Kidney (tissue), 14 donors: ENCODE data around the gene CDK2AP2. TPM values are rescaled to one million over a fixed set of nuclear protein-coding genes. Genes with fewer than 3 reads are reported as not detected.

Source experiments
- DNase-seq, 5 donors: peaks; one replicate each; pipeline ENCODE4 v3.0.0-alpha.2; 2013 to 2020
- FAIRE-seq: peaks from 2 replicates; lab custom pipeline; 2012; peaks lifted over from hg19 to GRCh38; lab: Jason Lieb, UNC
- H3K27ac ChIP-seq, 2 donors: one replicate each; pipeline ENCODE4 v1.7.0; 2013; ENCODE audit warnings: low read depth in 2 of 2, low read length in 2 of 2, inconsistent platforms in 1 of 2
- H3K27me3 ChIP-seq: one replicate; pipeline ENCODE4 v1.7.1; 2013; ENCODE audit warnings: low read length, inconsistent platforms; ENCODE audit not compliant: control insufficient read depth, insufficient read depth
- H3K36me3 ChIP-seq, 3 donors: one replicate each; pipeline versions ENCODE4 v1.7.0 to v1.7.1; 2013; ENCODE audit warnings: low read length in 3 of 3, control low read depth in 1 of 3, inconsistent platforms in 1 of 3; ENCODE audit not compliant: insufficient read depth in 3 of 3, control insufficient read depth in 2 of 3
- H3K4me1 ChIP-seq, 3 donors: one replicate each; pipeline versions ENCODE4 v1.7.0 to v1.7.1; 2013; ENCODE audit warnings: low read length in 3 of 3, inconsistent platforms in 1 of 3, low read depth in 1 of 3; ENCODE audit not compliant: control insufficient read depth in 2 of 3, insufficient read depth in 2 of 3
- H3K4me3 ChIP-seq, 3 donors: one replicate each; pipeline versions ENCODE4 v1.7.0 to v1.8.1; 2013; ENCODE audit warnings: low read length in 3 of 3, control low read depth in 1 of 3, inconsistent platforms in 1 of 3
- H3K9ac ChIP-seq, 3 donors: one replicate each; pipeline versions ENCODE4 v1.7.0 to v1.7.1; 2013; ENCODE audit warnings: low read length in 3 of 3, control low read depth in 1 of 3, inconsistent platforms in 1 of 3
- H3K9me3 ChIP-seq, 3 donors: one replicate each; pipeline versions ENCODE4 v1.7.0 to v1.7.1; 2013; ENCODE audit warnings: low read length in 3 of 3, control low read depth in 1 of 3, inconsistent platforms in 1 of 3; ENCODE audit not compliant: control insufficient read depth in 2 of 3, insufficient read depth in 1 of 3
- intact Hi-C: fragments of 100-400 bp; cut with DNase I; formaldehyde crosslinking; loops from one replicate; pipeline ENCODE4 v1.11.1; 2022
- polyA plus RNA-seq: library from polyadenylated mRNA; stranded (reverse); fragments of 350-450 nt; fragmentation: Illumina TruSeq; extraction: RNeasy Lipid Tissue Mini Kit (QIAGEN cat#74804); gene quantifications from one replicate; pipeline ENCODE4 v1.2.3, GENCODE V29; 2014; ENCODE audit warnings: low read depth, low replicate concordance; ENCODE audit not compliant: insufficient read depth
- total RNA-seq: library from RNA; stranded (reverse); fragmentation: NEBNext Ultra II Directional; extraction: Animal tissue kit (Norgen Biotek cat#: 25700); gene quantifications from one replicate; pipeline ENCODE4 v1.2.1, GENCODE V29; 2021
- TF ChIP-seq, protein P1 (sequence below): IDR thresholded peaks from 3 replicates; pipeline ENCODE4 v1.5.1; 2012; ENCODE audit warnings: mild to moderate bottlenecking, moderate library complexity, borderline replicate concordance; ENCODE audit not compliant: insufficient read depth; ENCODE audit errors: extremely low read depth
- donor health status: control.
- donor health status: control.
- donor health status: control.
- donor health status: control.
- donor health status: control.
- donor health status: DM: yes; HTN: yes; CAD: no.
- donor health status: Normal renal cell carcinoma (clear cell type).

Gene CDK2AP2
- total and polyA plus RNA-seq, 2 donors from 2014 or later = 98.4 to 188 TPM

GRCh38 chr11:67496113-67496512 lies 11.8 kb downstream of the CDK2AP2 start:
- FAIRE-seq (no peak), DNase-seq (no peak)
- intact Hi-C loops = no loop called here
- TF ChIP-seq, protein P1, sequence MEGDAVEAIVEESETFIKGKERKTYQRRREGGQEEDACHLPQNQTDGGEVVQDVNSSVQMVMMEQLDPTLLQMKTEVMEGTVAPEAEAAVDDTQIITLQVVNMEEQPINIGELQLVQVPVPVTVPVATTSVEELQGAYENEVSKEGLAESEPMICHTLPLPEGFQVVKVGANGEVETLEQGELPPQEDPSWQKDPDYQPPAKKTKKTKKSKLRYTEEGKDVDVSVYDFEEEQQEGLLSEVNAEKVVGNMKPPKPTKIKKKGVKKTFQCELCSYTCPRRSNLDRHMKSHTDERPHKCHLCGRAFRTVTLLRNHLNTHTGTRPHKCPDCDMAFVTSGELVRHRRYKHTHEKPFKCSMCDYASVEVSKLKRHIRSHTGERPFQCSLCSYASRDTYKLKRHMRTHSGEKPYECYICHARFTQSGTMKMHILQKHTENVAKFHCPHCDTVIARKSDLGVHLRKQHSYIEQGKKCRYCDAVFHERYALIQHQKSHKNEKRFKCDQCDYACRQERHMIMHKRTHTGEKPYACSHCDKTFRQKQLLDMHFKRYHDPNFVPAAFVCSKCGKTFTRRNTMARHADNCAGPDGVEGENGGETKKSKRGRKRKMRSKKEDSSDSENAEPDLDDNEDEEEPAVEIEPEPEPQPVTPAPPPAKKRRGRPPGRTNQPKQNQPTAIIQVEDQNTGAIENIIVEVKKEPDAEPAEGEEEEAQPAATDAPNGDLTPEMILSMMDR = no peak
- H3K9ac ChIP-seq = no peak overlapping the region
- no peaks in the 10 kb centered on the region for H3K27me3 ChIP-seq
- no peaks in the 10 kb centered on the region for H3K9me3 ChIP-seq
- no peak overlapping the region for H3K4me3 ChIP-seq
- H3K27ac ChIP-seq = no peak overlapping the region
- H3K4me1 ChIP-seq = no peaks in the 10 kb centered on the region
- H3K36me3 ChIP-seq = peaks cover 0 to 9% (median 6%) of the 10 kb centered on the region in 3 donors

GRCh38 chr11:67495234-67496005 lies 12.5 kb downstream of the CDK2AP2 start:
- H3K27me3 ChIP-seq = no peaks in the 10 kb centered on the region
- intact Hi-C loops = no loop called here
- H3K4me3 ChIP-seq = no peak overlapping the region
- H3K4me1 ChIP-seq = no peaks in the 10 kb centered on the region
- FAIRE-seq = no peak
- peaks cover 0 to 10% (median 6%) of the 10 kb centered on the region in 3 donors for H3K36me3 ChIP-seq
- TF ChIP-seq, protein P1 = no peak
- no peak overlapping the region for H3K9ac ChIP-seq
- no peak for DNase-seq
- H3K9me3 ChIP-seq = no peaks in the 10 kb centered on the region
- no peak overlapping the region for H3K27ac ChIP-seq

GRCh38 chr11:67494371-67495233 lies 13.4 kb downstream of the CDK2AP2 start:
- DNase-seq (peak in 1 of 5 donors; percentile 70), FAIRE-seq (no peak)
- H3K27me3 ChIP-seq = no peaks in the 10 kb centered on the region
- no peak overlapping the region for H3K27ac ChIP-seq
- TF ChIP-seq, protein P1 = no peak
- no peak overlapping the region for H3K4me3 ChIP-seq
- intact Hi-C loops = no loop called here
- H3K4me1 ChIP-seq = no peaks in the 10 kb centered on the region
- H3K9ac ChIP-seq = no peak overlapping the region
- no peaks in the 10 kb centered on the region for H3K9me3 ChIP-seq
- peaks cover 0 to 13% (median 5%) of the 10 kb centered on the region in 3 donors for H3K36me3 ChIP-seq
